Activated CD4-positive, alpha-beta T cell treated with anti-CD3 and anti-CD28 coated beads, Interleukin-2, amount 10 ng/mL, durations not matched to agents 7 days and 5 days (primary cell): ENCODE data around the gene TRPM4. TPM values are rescaled to one million over a fixed set of nuclear protein-coding genes. Genes with fewer than 3 reads are reported as not detected.

Experiments
- total RNA-seq, 2 experiments: library from RNA; stranded (reverse); gene quantifications; one replicate each; pipeline ENCODE4 v1.2.3, GENCODE V29; 2021

Gene TRPM4
- total RNA-seq, 2 experiments from 2014 or later: 0.25 to 0.33 TPM

Other genes with a start within 250 kb of the TRPM4 start
- 1 to 10 TPM; 3.1 to 3.2 TPM for gene DHDH, start 224.1 kb upstream of the TRPM4 start, total RNA-seq
- 100 to 1,000 TPM; 310 to 324 TPM for gene BAX, start 202.9 kb upstream of the TRPM4 start, total RNA-seq
- 100 to 1,000 TPM; 683 to 880 TPM for gene FTL, start 192.5 kb upstream of the TRPM4 start, total RNA-seq
- 10 to 100 TPM; 55.8 to 60.8 TPM for gene GYS1, start 164.5 kb upstream of the TRPM4 start, total RNA-seq
- 10 to 100 TPM; 82.2 to 89.4 TPM for gene RUVBL2, start 163.9 kb upstream of the TRPM4 start, total RNA-seq
- gene LHB, start 140.7 kb upstream of the TRPM4 start, total RNA-seq: not detected
- gene CGB3, start 133.5 kb upstream of the TRPM4 start, total RNA-seq: not detected
- gene CGB2, start 125.9 kb upstream of the TRPM4 start, total RNA-seq: under 1 TPM in 1 of 2 experiments, not detected in 1; 0.47 TPM
- gene CGB1, start 120.9 kb upstream of the TRPM4 start, total RNA-seq: not detected
- gene CGB5, start 113.9 kb upstream of the TRPM4 start, total RNA-seq: not detected
- gene CGB8, start 108.7 kb upstream of the TRPM4 start, total RNA-seq: not detected
- not detected for gene CGB7, start 100.0 kb upstream of the TRPM4 start, total RNA-seq
- not detected for gene NTF4, start 93.0 kb upstream of the TRPM4 start, total RNA-seq
- gene KCNA7, start 85.1 kb upstream of the TRPM4 start, total RNA-seq: not detected
- 100 to 1,000 TPM; 234 to 249 TPM for gene SNRNP70, start 72.3 kb upstream of the TRPM4 start, total RNA-seq
- 1 to 10 TPM; 5.6 TPM for gene LIN7B, start 43.4 kb upstream of the TRPM4 start, total RNA-seq
- gene C19orf73, start 38.6 kb upstream of the TRPM4 start, total RNA-seq: 1 to 10 TPM; 1.0 to 1.3 TPM
- 1 to 10 TPM; 1.6 TPM for gene PPFIA3, start 38.2 kb upstream of the TRPM4 start, total RNA-seq
- gene HRC, start 2.4 kb upstream of the TRPM4 start, total RNA-seq: not detected
- 1 to 10 TPM; 4.8 to 5.7 TPM for gene SLC6A16, start 167.4 kb downstream of the TRPM4 start, total RNA-seq
- gene CD37, start 177.6 kb downstream of the TRPM4 start, total RNA-seq: 100 to 1,000 TPM; 268 to 352 TPM
- not detected for gene TEAD2, start 204.6 kb downstream of the TRPM4 start, total RNA-seq
- gene DKKL1, start 206.1 kb downstream of the TRPM4 start, total RNA-seq: not detected
- gene KASH5, start 230.5 kb downstream of the TRPM4 start, total RNA-seq: under 1 TPM; 0.45 to 0.85 TPM